ENCODE data around the gene AFG1L.

GRCh38 chr6:108304646-108305045 lies 9.8 kb downstream of the AFG1L start:
- TF ChIP-seq ZNF274 (IDR thresholded peaks at IDR 0.05; ENCODE audit: low read depth, low read length), result no peak
- no peak for TF ChIP-seq YY1 (IDR thresholded peaks at IDR 0.05; ENCODE audit: insufficient read depth, insufficient read length)
